ENCODE data around the gene SUCLG2. TPM values are rescaled to one million over a fixed set of nuclear protein-coding genes. Genes with fewer than 3 reads are reported as not detected.

SUCLG2 gene
- total and polyA plus RNA-seq, 9 of the 15 experiments (the other 6 are each of a cell fraction or from before 2014, with no cell fraction given) = 10.1 to 41.4 (median 29.0) TPM

- TF ChIP-seq ATF4 (CRISPR knock-in tag; IDR thresholded peaks at IDR 0.05) (no peak), ZFP1 (CRISPR knock-in tag; IDR thresholded peaks at IDR 0.05) (no peak), KLF10 (CRISPR knock-in tag; IDR thresholded peaks at IDR 0.05) (no peak), ZNF79 (CRISPR knock-in tag; IDR thresholded peaks at IDR 0.05; ENCODE audit: low read depth) (no peak)
Observed at GRCh38 chr3:67691926-67692325, 37.5 kb upstream of the SUCLG2 start (continued).

DNA sequence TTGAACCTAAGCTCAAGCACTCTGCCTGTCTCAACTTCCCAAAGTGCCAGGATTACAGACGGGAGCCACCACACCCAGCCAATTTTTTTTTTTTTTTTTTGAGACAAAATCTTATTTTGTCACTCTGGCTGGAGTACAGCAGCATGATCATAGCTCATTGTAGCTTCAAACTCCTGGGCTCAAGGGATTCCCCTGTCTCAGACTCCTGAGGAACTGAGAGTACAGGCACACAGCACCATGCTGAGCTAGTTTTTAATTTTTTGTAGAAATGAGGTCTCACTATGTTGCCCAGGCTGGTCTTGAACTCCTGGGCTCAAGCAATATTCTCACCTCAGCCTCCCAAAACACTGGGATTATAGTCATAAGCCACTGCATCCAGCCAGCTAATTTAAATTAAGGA lies 36.8 kb upstream of the SUCLG2 start:
- BruUV-seq (replicated peaks) = no TSS peak
- WGBS (ENCODE audit: insufficient coverage, low coverage, missing lambda C conversion rate) = 20% methylated on average over 1 of the region's 1 CpG
- H3K79me2 ChIP-seq (ENCODE audit: control insufficient read depth, insufficient read depth, low read length) = no peaks in the 10 kb centered on the region
- H4K20me1 ChIP-seq (replicated peaks; ENCODE audit: control insufficient read depth, insufficient read depth, low read length) = no peaks in the 10 kb centered on the region
- H2AFZ ChIP-seq (ENCODE audit: low read depth, low read length) = no peak overlapping the region
- H3K9me3 ChIP-seq (replicated peaks; ENCODE audit: control insufficient read depth, insufficient read depth, low read depth, low read length) = no peaks in the 10 kb centered on the region
- H3K9me1 ChIP-seq (ENCODE audit: control insufficient read depth, insufficient read depth, low read length) = no peaks in the 10 kb centered on the region
- H3K27me3 ChIP-seq (ENCODE audit: control insufficient read depth in 2 of 2, insufficient read depth in 2 of 2, low read length in 2 of 2) = no peaks in the 10 kb centered on the region
- CTCF ChIA-PET (ENCODE audit: low intra/inter-chr PET ratio) = no interaction called here
- H3K36me3 ChIP-seq (ENCODE audit: control insufficient read depth, insufficient read depth, low read length) = no peaks in the 10 kb centered on the region
- H3K4me2 ChIP-seq (ENCODE audit: insufficient read depth, low read length) = no peak overlapping the region
- no peak for FAIRE-seq
- H3K4me3 ChIP-seq = no peak overlapping the region
- no peak for DNase-seq (ENCODE audit: extremely low read depth in 1 of 4, low spot score in 3 of 4)
- H3K4me1 ChIP-seq (replicated peaks in 1 of 2; ENCODE audit: control insufficient read depth in 2 of 2, insufficient read depth in 2 of 2, low read length in 2 of 2) = no peaks in the 10 kb centered on the region
- ATAC-seq = no peak
- H3K27ac ChIP-seq (ENCODE audit: extremely low read depth, low read depth, low read length) = no peak overlapping the region
- H3K9ac ChIP-seq (ENCODE audit: insufficient read depth in 1 of 2, low read depth in 2 of 2, low read length in 2 of 2) = no peak overlapping the region
- in situ Hi-C loops (cut with MboI) (no loop called here), intact Hi-C loops (cut with micrococcal nuclease) (no loop called here)
- POLR2A ChIA-PET = interaction anchor here (0.6 kb wide), 1 partner anchor 13 kb away, joined by 3 read pairs; no protein-coding TSS in a partner anchor
- TF ChIP-seq BMI1 (IDR thresholded peaks at IDR 0.05; ENCODE audit: low read length) (no peak), KAT2B (IDR thresholded peaks at IDR 0.05; ENCODE audit: low read depth, low read length) (no peak), BCLAF1 (IDR thresholded peaks at IDR 0.05; ENCODE audit: borderline replicate concordance in 1 of 2, control insufficient read depth in 1 of 2, low read depth in 2 of 2, low read length in 1 of 2) (no peak), ZNF778 (CRISPR knock-in tag; IDR thresholded peaks at IDR 0.05) (no peak)
- TF ChIP-seq, protein P1, sequence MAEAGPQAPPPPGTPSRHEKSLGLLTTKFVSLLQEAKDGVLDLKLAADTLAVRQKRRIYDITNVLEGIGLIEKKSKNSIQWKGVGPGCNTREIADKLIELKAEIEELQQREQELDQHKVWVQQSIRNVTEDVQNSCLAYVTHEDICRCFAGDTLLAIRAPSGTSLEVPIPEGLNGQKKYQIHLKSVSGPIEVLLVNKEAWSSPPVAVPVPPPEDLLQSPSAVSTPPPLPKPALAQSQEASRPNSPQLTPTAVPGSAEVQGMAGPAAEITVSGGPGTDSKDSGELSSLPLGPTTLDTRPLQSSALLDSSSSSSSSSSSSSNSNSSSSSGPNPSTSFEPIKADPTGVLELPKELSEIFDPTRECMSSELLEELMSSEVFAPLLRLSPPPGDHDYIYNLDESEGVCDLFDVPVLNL (CRISPR knock-in tag; IDR thresholded peaks at IDR 0.05; ENCODE audit: low read depth) = no peak

Measured in K562 (cell line).